ENCODE measurements around the gene KRTAP10-3.

KRTAP10-3 gene

DNA sequence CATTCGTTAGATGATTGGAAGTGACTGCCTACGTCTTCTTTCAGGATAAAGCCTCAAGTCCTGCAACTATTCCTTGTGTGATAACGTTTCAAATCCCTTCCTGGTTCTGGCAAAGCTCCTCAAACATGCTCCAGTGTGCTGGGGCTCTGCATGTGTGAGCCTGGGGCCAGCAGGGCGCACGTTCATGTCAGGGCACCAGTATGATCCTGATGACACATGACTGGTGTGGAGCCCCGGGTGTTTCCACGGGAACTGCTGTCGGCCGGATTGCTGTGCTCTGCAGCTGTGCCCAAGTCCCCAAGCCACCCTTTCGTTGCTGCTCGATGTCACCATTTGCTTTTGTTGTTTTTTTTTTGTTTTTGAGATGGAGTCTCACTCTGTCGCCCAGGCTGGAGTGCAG lies 39.9 kb downstream of the KRTAP10-3 start:
- no peak overlapping the region for H2AFZ ChIP-seq (ENCODE audit: low read length)
- no peak overlapping the region for H3K9ac ChIP-seq (ENCODE audit: low read depth, low read length, poor library complexity)
- no peak overlapping the region for H2AK5ac ChIP-seq (ENCODE audit: low read depth, low read length)
- no peak overlapping the region for H3K14ac ChIP-seq (ENCODE audit: low read length)
- no peaks in the 10 kb centered on the region for H3K4me1 ChIP-seq (ENCODE audit: control insufficient read depth in 2 of 2, insufficient read depth in 1 of 2, low read depth in 1 of 2, low read length in 2 of 2)
- H3K4me2 ChIP-seq (ENCODE audit: insufficient read depth, low read length, poor library complexity, severe bottlenecking), result no peak overlapping the region
- H3K9me3 ChIP-seq (replicated peaks in 1 of 2; ENCODE audit: control insufficient read depth in 2 of 2, insufficient read depth in 1 of 2, low read depth in 1 of 2, low read length in 2 of 2), result peaks cover 0 to 5% of the 10 kb centered on the region in 2 donors
- no CpG with 5 or more reads among the region's 12 CpGs for WGBS, 2 donors (ENCODE audit: extremely low coverage in 2 of 2, insufficient read length in 2 of 2, insufficient replicate concordance in 1 of 2)
- DNase-seq (ENCODE audit: low spot score), result no peak
- no peaks in the 10 kb centered on the region for H3K79me1 ChIP-seq (ENCODE audit: low read depth, low read length)
- no peak overlapping the region for H4K91ac ChIP-seq (ENCODE audit: low read depth, low read length, poor library complexity)
- H3K36me3 ChIP-seq (replicated peaks in 1 of 2; ENCODE audit: control insufficient read depth in 2 of 2, insufficient read depth in 2 of 2, low read length in 2 of 2), result no peaks in the 10 kb centered on the region
- no peak overlapping the region for H4K8ac ChIP-seq (ENCODE audit: low read depth, low read length)
- H3K27ac ChIP-seq (replicated peaks; ENCODE audit: low read length), result no peak overlapping the region
- peak overlapping the region; percentile 60 for H3K18ac ChIP-seq (ENCODE audit: low read length)
- no peak overlapping the region for H3K4me3 ChIP-seq (ENCODE audit: low read length in 2 of 2)
- no peak overlapping the region for H2BK5ac ChIP-seq (ENCODE audit: low read length)
- H3K23ac ChIP-seq (ENCODE audit: low read depth, low read length, poor library complexity), result no peak overlapping the region
- H3K4ac ChIP-seq (ENCODE audit: low read length), result no peak overlapping the region
- no peak overlapping the region for H2BK120ac ChIP-seq (ENCODE audit: low read depth, low read length)
- no peaks in the 10 kb centered on the region for H3K27me3 ChIP-seq (ENCODE audit: control insufficient read depth in 3 of 3, insufficient read depth in 3 of 3, low read depth in 1 of 3, low read length in 3 of 3)
- H2BK15ac ChIP-seq (ENCODE audit: low read length), result no peak overlapping the region
- H2BK12ac ChIP-seq (ENCODE audit: low read length), result no peak overlapping the region

- H2BK12ac ChIP-seq (ENCODE audit: low read length), result no peak overlapping the region
- no peaks in the 10 kb centered on the region for H3K4me1 ChIP-seq (ENCODE audit: control insufficient read depth in 2 of 2, insufficient read depth in 1 of 2, low read depth in 1 of 2, low read length in 2 of 2)
- no peak overlapping the region for H2BK5ac ChIP-seq (ENCODE audit: low read length)
- H3K23ac ChIP-seq (ENCODE audit: low read depth, low read length, poor library complexity), result no peak overlapping the region
- no peak overlapping the region for H3K4ac ChIP-seq (ENCODE audit: low read length)
- peak overlapping the region; percentile 81 for H2AFZ ChIP-seq (ENCODE audit: low read length)
- no peak overlapping the region for H4K91ac ChIP-seq (ENCODE audit: low read depth, low read length, poor library complexity)
- WGBS, 2 donors (ENCODE audit: extremely low coverage in 2 of 2, insufficient read length in 2 of 2, insufficient replicate concordance in 1 of 2), result no CpG with 5 or more reads among the region's 15 CpGs
- no peak overlapping the region for H2BK120ac ChIP-seq (ENCODE audit: low read depth, low read length)
- no peak overlapping the region for H2BK15ac ChIP-seq (ENCODE audit: low read length)
- DNase-seq (ENCODE audit: low spot score), result no peak
- no peak overlapping the region for H3K18ac ChIP-seq (ENCODE audit: low read length)
- H3K36me3 ChIP-seq (replicated peaks in 1 of 2; ENCODE audit: control insufficient read depth in 2 of 2, insufficient read depth in 2 of 2, low read length in 2 of 2), result no peaks in the 10 kb centered on the region
- H3K4me2 ChIP-seq (ENCODE audit: insufficient read depth, low read length, poor library complexity, severe bottlenecking), result no peak overlapping the region
- no peak overlapping the region for H3K9ac ChIP-seq (ENCODE audit: low read depth, low read length, poor library complexity)
- H3K27ac ChIP-seq (replicated peaks; ENCODE audit: low read length), result no peak overlapping the region
- H4K8ac ChIP-seq (ENCODE audit: low read depth, low read length), result no peak overlapping the region
- peak overlapping the region in 1 of 2 donors; percentile 34 for H3K4me3 ChIP-seq (ENCODE audit: low read length in 2 of 2)
- H3K79me1 ChIP-seq (ENCODE audit: low read depth, low read length), result no peaks in the 10 kb centered on the region
- no peak overlapping the region for H2AK5ac ChIP-seq (ENCODE audit: low read depth, low read length)
- no peaks in the 10 kb centered on the region for H3K27me3 ChIP-seq (ENCODE audit: control insufficient read depth in 3 of 3, insufficient read depth in 3 of 3, low read depth in 1 of 3, low read length in 3 of 3)
- H3K9me3 ChIP-seq (replicated peaks in 1 of 2; ENCODE audit: control insufficient read depth in 2 of 2, insufficient read depth in 1 of 2, low read depth in 1 of 2, low read length in 2 of 2), result peaks cover 0 to 4% of the 10 kb centered on the region in 2 donors
- no peak overlapping the region for H3K14ac ChIP-seq (ENCODE audit: low read length)
These were observed 41.3 kb downstream of the KRTAP10-3 start for GRCh38 chr21:44517175-44517899.

GRCh38 chr21:44516828-44517174 lies 41.8 kb downstream of the KRTAP10-3 start:
- no peak overlapping the region for H4K91ac ChIP-seq (ENCODE audit: low read depth, low read length, poor library complexity)
- H3K36me3 ChIP-seq (replicated peaks in 1 of 2; ENCODE audit: control insufficient read depth in 2 of 2, insufficient read depth in 2 of 2, low read length in 2 of 2), result no peaks in the 10 kb centered on the region
- no peak overlapping the region for H4K8ac ChIP-seq (ENCODE audit: low read depth, low read length)
- no peaks in the 10 kb centered on the region for H3K79me1 ChIP-seq (ENCODE audit: low read depth, low read length)
- H2AFZ ChIP-seq (ENCODE audit: low read length), result peak overlapping the region; percentile 81
- no peaks in the 10 kb centered on the region for H3K4me1 ChIP-seq (ENCODE audit: control insufficient read depth in 2 of 2, insufficient read depth in 1 of 2, low read depth in 1 of 2, low read length in 2 of 2)
- no peak overlapping the region for H2BK12ac ChIP-seq (ENCODE audit: low read length)
- no peak overlapping the region for H3K27ac ChIP-seq (replicated peaks; ENCODE audit: low read length)
- H3K9ac ChIP-seq (ENCODE audit: low read depth, low read length, poor library complexity), result no peak overlapping the region
- H3K4ac ChIP-seq (ENCODE audit: low read length), result no peak overlapping the region
- H3K23ac ChIP-seq (ENCODE audit: low read depth, low read length, poor library complexity), result peak overlapping the region; percentile 20
- DNase-seq (ENCODE audit: low spot score), result no peak
- no peak overlapping the region for H3K14ac ChIP-seq (ENCODE audit: low read length)
- H3K4me2 ChIP-seq (ENCODE audit: insufficient read depth, low read length, poor library complexity, severe bottlenecking), result no peak overlapping the region
- peaks cover 0 to 4% of the 10 kb centered on the region in 2 donors for H3K9me3 ChIP-seq (replicated peaks in 1 of 2; ENCODE audit: control insufficient read depth in 2 of 2, insufficient read depth in 1 of 2, low read depth in 1 of 2, low read length in 2 of 2)
- H2BK5ac ChIP-seq (ENCODE audit: low read length), result no peak overlapping the region
- no peak overlapping the region for H2BK15ac ChIP-seq (ENCODE audit: low read length)
- no peak overlapping the region for H2BK120ac ChIP-seq (ENCODE audit: low read depth, low read length)
- WGBS, 2 donors (ENCODE audit: extremely low coverage in 2 of 2, insufficient read length in 2 of 2, insufficient replicate concordance in 1 of 2), result no CpG with 5 or more reads among the region's 10 CpGs
- H3K18ac ChIP-seq (ENCODE audit: low read length), result peak overlapping the region; percentile 29
- H2AK5ac ChIP-seq (ENCODE audit: low read depth, low read length), result no peak overlapping the region
- no peak overlapping the region for H3K4me3 ChIP-seq (ENCODE audit: low read length in 2 of 2)
- no peaks in the 10 kb centered on the region for H3K27me3 ChIP-seq (ENCODE audit: control insufficient read depth in 3 of 3, insufficient read depth in 3 of 3, low read depth in 1 of 3, low read length in 3 of 3)

DNA sequence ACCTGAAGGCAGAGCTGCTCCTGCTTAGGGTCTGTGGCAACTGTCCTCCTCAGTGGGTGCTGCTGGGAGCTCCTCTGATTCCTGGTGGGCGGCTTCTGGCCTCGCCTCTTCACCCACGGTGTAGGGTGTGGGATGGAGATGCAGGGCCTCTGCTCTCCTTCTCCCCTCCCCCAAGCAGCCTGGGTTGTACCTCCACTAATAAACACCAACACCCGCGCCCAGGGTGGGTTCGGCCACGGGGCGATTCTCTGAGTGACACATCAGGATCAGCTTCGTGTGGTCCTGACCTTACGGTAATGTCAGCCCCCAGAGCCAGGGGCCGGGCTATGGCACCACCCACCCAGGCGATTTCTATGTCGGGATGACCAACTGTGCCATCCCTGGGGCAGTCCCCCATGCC lies 42.3 kb downstream of the KRTAP10-3 start:
- Histone ChIP-seq H3K4me1 (ENCODE audit: control insufficient read depth in 2 of 2, insufficient read depth in 1 of 2, low read depth in 1 of 2, low read length in 2 of 2) (no peaks in the 10 kb centered on the region), H2AK5ac (ENCODE audit: low read depth, low read length) (peak overlapping the region; percentile 1), H3K4ac (ENCODE audit: low read length) (no peak overlapping the region), H2BK12ac (ENCODE audit: low read length) (no peak overlapping the region), H2BK15ac (ENCODE audit: low read length) (no peak overlapping the region), H3K27me3 (ENCODE audit: control insufficient read depth in 3 of 3, insufficient read depth in 3 of 3, low read depth in 1 of 3, low read length in 3 of 3) (no peaks in the 10 kb centered on the region), H4K8ac (ENCODE audit: low read depth, low read length) (no peak overlapping the region), H2AFZ (ENCODE audit: low read length) (no peak overlapping the region), H3K18ac (ENCODE audit: low read length) (peak overlapping the region; percentile 36), H4K91ac (ENCODE audit: low read depth, low read length, poor library complexity) (no peak overlapping the region), H3K14ac (ENCODE audit: low read length) (no peak overlapping the region), H3K27ac (replicated peaks; ENCODE audit: low read length) (no peak overlapping the region), H3K4me2 (ENCODE audit: insufficient read depth, low read length, poor library complexity, severe bottlenecking) (no peak overlapping the region), H2BK5ac (ENCODE audit: low read length) (no peak overlapping the region), H3K9me3 (replicated peaks in 1 of 2; ENCODE audit: control insufficient read depth in 2 of 2, insufficient read depth in 1 of 2, low read depth in 1 of 2, low read length in 2 of 2) (peaks cover 0 to 4% of the 10 kb centered on the region in 2 donors), H2BK120ac (ENCODE audit: low read depth, low read length) (peak overlapping the region; percentile 42), H3K4me3 (ENCODE audit: low read length in 2 of 2) (no peak overlapping the region), H3K36me3 (replicated peaks in 1 of 2; ENCODE audit: control insufficient read depth in 2 of 2, insufficient read depth in 2 of 2, low read length in 2 of 2) (peaks cover 0 to 1% of the 10 kb centered on the region in 2 donors), H3K23ac (ENCODE audit: low read depth, low read length, poor library complexity) (peak overlapping the region; percentile 18), H3K9ac (ENCODE audit: low read depth, low read length, poor library complexity) (no peak overlapping the region), H3K79me1 (ENCODE audit: low read depth, low read length) (peaks cover under 1% of the 10 kb centered on the region)
- no CpG with 5 or more reads among the region's 13 CpGs for WGBS, 2 donors (ENCODE audit: extremely low coverage in 2 of 2, insufficient read length in 2 of 2, insufficient replicate concordance in 1 of 2)
- DNase-seq (ENCODE audit: low spot score), result no peak
